IgD-negative memory B cell (primary cell): ENCODE measurements around the gene TPGS1. TPM values are rescaled to one million over a fixed set of nuclear protein-coding genes. Genes with fewer than 3 reads are reported as not detected.

Experiments used
- H3K27ac Mint-ChIP-seq, 3 donors: one replicate each; pipeline ENCODE4 v1.8.0; 2020 to 2022; ENCODE audit warnings: mild to moderate bottlenecking in 3 of 3, mixed read lengths in 3 of 3, moderate library complexity in 1 of 3
- H3K27me3 Mint-ChIP-seq: one replicate; pipeline ENCODE4 v1.8.0; 2021; ENCODE audit warnings: mixed read lengths
- H3K36me3 Mint-ChIP-seq: one replicate; pipeline ENCODE4 v1.8.0; 2020; ENCODE audit warnings: mild to moderate bottlenecking, mixed read lengths
- H3K4me1 Mint-ChIP-seq, 3 donors: one replicate each; pipeline ENCODE4 v1.8.0; 2020 to 2022; ENCODE audit warnings: mixed read lengths in 3 of 3, mild to moderate bottlenecking in 1 of 3
- H3K4me3 Mint-ChIP-seq, 4 donors: one replicate each; pipeline ENCODE4 v1.8.0; 2020 to 2022; ENCODE audit warnings: mild to moderate bottlenecking in 4 of 4, mixed read lengths in 4 of 4, moderate library complexity in 3 of 4
- H3K9me3 Mint-ChIP-seq, 3 donors: one replicate each; pipeline ENCODE4 v1.8.0; 2020 to 2021; ENCODE audit warnings: mixed read lengths in 3 of 3, mild to moderate bottlenecking in 1 of 3
- polyA plus RNA-seq: library from polyadenylated mRNA; unstranded; fragments of 300-500 nt; fragmentation: Illumina TruSeq; gene quantifications from one replicate; pipeline ENCODE4 v1.2.3, GENCODE V29; 2021

Gene TPGS1
- polyA plus RNA-seq, 1 donor from 2014 or later: 13.8 TPM

DNA sequence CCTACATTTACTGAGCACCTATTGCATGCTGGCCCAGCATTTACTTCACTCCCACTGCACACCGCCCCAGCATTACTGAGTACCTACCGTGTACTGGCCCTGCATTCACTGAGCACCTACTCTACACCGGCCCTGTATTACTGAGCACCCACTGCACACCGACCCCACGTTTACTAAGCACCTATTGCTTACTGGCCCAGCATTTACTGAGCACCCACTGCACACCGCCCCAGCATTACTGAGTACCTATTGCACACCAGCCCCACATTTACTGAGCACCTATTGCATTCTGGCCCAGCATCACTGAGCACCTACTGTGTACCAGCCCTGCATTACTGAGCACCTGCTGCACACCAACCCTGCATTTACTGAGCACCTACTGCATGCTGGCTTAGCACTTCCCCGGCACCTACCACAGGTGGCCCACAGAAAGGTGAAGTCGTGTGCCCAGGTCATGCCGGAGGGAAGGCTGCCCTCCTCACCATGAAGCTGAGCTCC is 6.9 kb downstream of the TPGS1 start:
- H3K4me3 Mint-ChIP-seq: peak overlapping the region in 1 of 4 donors; percentile 33
- no peaks in the 10 kb centered on the region for H3K9me3 Mint-ChIP-seq
- peaks cover 12 to 18% (median 14%) of the 10 kb centered on the region in 3 donors for H3K4me1 Mint-ChIP-seq
- H3K27ac Mint-ChIP-seq: no peak overlapping the region
- peaks cover 2% of the 10 kb centered on the region for H3K36me3 Mint-ChIP-seq
- H3K27me3 Mint-ChIP-seq: no peaks in the 10 kb centered on the region

DNA sequence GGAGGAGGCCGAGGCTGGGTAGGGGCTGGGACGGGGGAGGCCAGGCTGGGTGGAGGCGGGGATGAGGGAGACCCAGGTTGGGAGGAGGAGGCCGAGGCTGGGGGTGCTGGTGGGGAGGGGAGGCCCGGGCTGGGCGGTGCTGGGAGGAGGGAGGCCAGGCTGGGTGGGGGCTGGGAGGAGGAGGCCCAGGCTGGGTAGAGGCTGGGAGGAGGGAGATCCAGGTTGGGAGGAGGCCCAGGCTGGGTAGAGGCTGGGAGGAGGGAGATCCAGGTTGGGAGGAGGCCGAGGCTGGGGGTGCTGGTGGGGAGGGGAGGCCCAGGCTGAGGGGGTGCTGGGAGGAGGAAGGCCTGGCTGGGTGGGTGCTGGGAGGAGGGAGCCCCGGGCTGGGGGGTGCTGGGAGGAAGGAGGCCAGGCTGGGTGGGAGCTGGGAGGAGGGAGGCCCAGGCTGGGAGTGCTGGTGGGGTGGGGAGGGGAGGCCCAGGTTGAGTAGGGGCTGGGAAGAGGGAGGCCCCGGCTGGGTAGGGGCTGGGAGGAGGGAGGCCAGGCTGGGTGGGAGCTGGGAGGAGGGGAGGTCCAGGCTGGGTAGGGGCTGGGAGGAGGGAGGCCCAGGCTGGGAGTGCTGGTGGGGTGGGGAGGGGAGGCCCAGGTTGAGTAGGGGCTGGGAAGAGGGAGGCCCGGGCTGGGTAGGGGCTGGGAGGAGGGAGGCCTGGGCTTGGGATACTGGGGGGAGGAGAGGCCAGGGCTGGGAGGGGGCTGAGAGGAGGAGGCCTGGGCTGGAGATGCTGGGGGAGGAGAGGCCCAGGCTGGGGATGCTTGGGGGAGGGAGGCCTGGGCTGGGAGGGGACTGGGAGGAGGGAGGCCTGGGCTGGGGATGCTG is 10.7 kb downstream of the TPGS1 start:
- Mint-ChIP-seq H3K9me3 (no peaks in the 10 kb centered on the region), H3K27ac (no peak overlapping the region), H3K4me1 (peaks cover 0 to 5% (median 4%) of the 10 kb centered on the region in 3 donors), H3K36me3 (no peaks in the 10 kb centered on the region), H3K4me3 (no peak overlapping the region), H3K27me3 (no peaks in the 10 kb centered on the region)

DNA sequence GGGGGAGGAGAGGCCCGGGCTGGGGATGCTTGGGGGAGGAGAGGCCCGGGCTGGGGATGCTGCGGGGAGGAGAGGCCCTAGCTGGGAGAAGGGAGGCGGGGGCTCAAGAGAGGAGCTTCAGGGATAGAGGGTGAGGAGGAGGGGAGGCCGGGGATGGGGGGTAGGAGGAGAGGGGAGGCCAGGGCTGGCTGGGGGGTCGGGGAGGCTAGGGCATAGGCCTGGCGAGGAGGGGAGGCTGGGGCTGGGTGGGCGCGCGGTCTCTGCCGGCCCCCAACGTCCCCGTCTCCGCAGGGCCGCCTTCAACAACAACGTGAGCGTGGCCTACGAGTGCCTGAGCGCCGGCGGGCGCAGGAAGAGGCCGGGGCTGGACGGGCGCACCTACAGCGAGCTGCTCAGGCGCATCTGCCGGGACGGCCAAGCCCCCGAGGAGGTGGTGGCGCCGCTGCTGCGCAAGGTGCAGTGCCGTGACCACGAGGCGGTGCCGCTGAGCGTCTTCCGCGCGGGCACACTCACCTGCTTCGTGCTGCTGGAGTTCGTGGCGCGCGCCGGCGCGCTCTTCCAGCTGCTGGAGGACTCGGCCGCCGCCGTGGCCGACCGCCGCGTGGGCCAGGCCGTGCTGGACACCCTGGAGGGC is 11.4 kb downstream of the TPGS1 start:
- H3K27me3 Mint-ChIP-seq: no peaks in the 10 kb centered on the region
- H3K4me3 Mint-ChIP-seq: no peak overlapping the region
- H3K9me3 Mint-ChIP-seq: no peaks in the 10 kb centered on the region
- H3K36me3 Mint-ChIP-seq: no peaks in the 10 kb centered on the region
- H3K4me1 Mint-ChIP-seq: peaks cover 0 to 5% (median 4%) of the 10 kb centered on the region in 3 donors
- H3K27ac Mint-ChIP-seq: no peak overlapping the region

DNA sequence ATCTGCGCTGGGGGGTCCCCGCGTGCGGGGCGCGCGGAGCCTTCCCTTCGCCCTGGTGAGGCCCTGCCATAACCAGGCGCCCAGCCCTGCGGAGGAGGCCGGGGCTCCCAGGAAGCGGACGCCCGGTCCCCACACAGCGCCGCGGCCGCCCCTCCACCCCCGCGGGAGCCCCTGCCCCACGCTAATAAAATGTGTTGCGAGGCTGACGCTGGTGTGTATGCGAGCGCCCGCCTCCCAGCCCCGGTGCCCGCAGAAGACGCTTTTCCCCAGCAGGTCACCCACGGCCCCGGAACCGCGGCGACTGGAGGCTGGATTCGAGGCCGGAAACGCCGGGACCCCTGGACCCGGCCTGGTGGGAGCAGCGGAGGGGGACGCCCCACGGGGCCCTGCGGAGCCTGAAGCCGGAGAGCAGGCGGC is 12.2 kb downstream of the TPGS1 start:
- Mint-ChIP-seq H3K27ac (no peak overlapping the region), H3K27me3 (no peaks in the 10 kb centered on the region), H3K4me3 (no peak overlapping the region), H3K9me3 (no peaks in the 10 kb centered on the region), H3K36me3 (no peaks in the 10 kb centered on the region), H3K4me1 (peaks cover 0 to 4% (median 0%) of the 10 kb centered on the region in 3 donors)

DNA sequence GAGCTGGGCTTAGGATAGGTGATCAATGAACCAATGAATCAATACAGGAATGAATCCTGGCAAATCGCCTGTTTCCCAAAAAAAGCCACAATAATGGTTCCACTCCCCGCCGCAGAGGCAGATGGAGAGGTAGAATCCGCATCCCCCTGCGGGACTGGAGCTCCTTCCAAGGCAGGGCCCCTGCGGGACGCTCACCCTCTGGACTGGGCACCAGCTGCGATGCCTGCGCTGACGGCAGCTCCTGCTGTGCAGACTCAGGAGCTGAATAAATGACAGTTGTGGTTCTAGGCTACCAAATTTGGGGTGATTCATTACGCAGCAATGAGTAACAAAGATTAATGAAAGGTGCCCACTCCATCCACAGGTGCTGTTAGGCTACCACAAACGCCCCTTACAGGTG is 15.4 kb downstream of the TPGS1 start:
- H3K27me3 Mint-ChIP-seq: peaks cover 5% of the 10 kb centered on the region
- no peaks in the 10 kb centered on the region for H3K9me3 Mint-ChIP-seq
- no peaks in the 10 kb centered on the region for H3K36me3 Mint-ChIP-seq
- no peak overlapping the region for H3K27ac Mint-ChIP-seq
- H3K4me1 Mint-ChIP-seq: peaks cover 0 to 2% (median 1%) of the 10 kb centered on the region in 3 donors
- H3K4me3 Mint-ChIP-seq: no peak overlapping the region

DNA sequence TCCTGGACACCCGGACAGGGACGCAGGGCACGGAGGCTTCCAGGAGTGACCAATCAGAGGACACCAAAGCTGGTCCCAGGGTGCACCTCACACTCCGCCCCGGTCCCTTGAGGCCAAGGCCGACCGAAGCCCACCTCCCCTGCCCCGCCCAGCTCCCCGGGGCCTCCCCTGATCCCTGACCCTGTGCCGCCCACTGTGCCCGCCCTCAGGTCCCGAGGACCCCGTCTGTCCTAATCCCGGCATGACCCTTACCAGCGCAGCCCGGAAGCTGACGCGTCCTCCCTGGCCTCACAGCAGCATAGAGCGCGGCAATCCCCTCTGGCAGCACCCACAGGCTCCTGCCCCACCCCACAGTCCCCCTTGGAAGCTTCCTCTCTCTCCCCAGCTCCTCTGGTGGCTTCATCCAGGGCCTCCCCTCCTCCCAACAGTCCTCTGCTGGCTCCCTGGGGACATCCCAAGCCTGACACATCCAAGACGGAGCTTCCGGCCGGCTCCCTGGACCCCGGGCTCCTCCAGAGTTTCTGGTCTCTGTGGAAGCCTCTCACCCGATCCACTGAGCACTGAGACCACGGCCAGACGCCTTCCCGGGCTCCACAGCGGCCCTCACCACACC is 16.9 kb downstream of the TPGS1 start:
- H3K27me3 Mint-ChIP-seq: peaks cover 5% of the 10 kb centered on the region
- H3K36me3 Mint-ChIP-seq: no peaks in the 10 kb centered on the region
- no peaks in the 10 kb centered on the region for H3K9me3 Mint-ChIP-seq
- peak overlapping the region in 1 of 3 donors; percentile 76 for H3K27ac Mint-ChIP-seq
- no peak overlapping the region for H3K4me3 Mint-ChIP-seq
- H3K4me1 Mint-ChIP-seq: peaks cover 1 to 4% (median 2%) of the 10 kb centered on the region in 3 donors

DNA sequence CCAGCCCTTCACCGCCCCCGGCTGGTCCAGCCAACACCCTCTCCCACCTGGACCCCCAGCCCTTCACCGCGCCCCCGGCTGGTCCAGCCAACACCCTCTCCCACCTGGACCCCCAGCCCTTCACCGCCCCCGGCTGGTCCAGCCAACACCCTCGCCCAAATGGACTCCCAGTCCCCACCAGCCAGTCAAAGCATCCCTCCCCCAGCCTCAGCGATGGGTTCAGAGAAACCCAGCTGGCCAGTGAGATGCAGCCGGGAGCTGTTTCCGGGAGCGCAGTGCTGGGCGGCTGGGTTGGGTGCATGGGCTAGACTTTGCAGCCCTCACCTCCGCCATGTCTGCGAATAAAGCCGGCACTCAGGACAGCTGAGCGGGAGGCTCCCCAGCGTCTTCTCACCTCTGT is 17.7 kb downstream of the TPGS1 start:
- Mint-ChIP-seq H3K27ac (no peak overlapping the region), H3K9me3 (no peaks in the 10 kb centered on the region), H3K4me1 (peaks cover 1 to 4% (median 2%) of the 10 kb centered on the region in 3 donors), H3K36me3 (no peaks in the 10 kb centered on the region), H3K4me3 (no peak overlapping the region), H3K27me3 (peaks cover 5% of the 10 kb centered on the region)

DNA sequence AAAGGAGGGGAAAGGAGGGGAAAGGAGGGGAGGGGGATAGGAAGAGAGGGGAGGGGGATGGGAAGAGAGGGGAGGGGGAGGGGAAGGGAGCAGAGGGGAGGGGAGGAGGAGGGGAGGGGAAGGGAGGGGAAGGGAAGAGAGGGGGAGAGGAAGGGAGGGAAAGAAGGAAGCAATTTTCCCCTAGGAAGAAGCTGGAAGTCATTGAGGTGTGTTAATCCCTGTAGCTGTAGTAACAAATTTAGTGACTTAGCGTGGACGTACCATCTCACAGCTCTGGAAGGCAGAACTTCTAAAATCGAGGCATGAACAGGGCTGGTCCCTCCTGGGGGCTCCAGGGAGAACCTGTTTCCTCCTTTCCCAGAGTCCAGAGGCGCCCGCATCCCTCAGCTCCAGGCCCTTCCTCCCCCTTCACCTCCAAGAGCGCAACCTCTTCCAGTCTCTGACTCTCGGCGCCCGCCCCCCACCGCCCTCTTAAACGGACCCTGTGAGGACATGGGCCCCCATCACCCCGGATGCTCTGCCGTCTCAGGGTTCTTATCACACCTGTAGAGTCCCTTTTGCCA is 18.6 kb downstream of the TPGS1 start:
- Mint-ChIP-seq H3K9me3 (no peaks in the 10 kb centered on the region), H3K36me3 (no peaks in the 10 kb centered on the region), H3K27me3 (peaks cover 5% of the 10 kb centered on the region), H3K4me3 (no peak overlapping the region), H3K4me1 (peaks cover 1 to 4% (median 2%) of the 10 kb centered on the region in 3 donors), H3K27ac (no peak overlapping the region)

DNA sequence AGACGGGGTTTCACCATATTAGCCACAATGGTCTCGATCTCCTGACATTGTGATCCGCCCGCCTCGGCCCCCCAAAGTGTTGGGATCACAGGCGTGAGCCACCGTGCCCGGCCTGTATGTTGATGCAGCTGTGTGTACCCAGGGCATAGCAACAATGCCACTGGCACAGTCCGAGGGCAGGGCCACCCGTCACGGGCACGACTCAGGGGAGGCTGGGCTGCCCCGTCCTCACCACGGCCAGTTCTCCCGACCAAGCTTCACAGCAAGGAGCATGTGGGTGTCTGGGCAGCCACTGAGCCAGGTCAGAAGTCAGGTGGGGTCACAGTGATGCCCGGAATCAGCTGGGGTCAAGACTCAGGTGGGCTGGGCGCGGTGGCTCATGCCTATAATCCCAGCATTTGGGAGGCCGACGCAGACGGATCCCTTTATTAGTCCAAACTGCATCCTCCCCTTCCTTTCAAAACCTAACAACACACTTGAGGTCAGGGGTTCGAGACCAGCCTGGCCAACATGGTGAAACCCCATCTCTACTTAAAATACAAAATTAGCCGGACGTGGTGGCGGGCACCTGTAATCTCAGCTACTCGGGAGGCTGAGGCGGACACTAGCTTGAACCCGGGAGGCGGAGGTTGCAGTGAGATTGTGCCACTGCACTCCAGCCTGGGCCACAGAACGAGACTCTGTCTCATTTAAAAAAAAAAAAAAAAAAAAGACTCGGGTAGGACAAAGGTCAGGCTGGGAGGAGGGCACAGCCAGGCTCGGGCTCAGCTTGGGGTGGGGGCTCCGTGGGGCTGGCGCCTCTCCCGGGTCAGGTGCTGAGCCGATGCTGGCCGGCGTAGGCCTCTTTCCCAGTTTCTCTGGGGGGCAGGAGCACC is 23.1 kb downstream of the TPGS1 start:
- H3K9me3 Mint-ChIP-seq: no peaks in the 10 kb centered on the region
- H3K4me1 Mint-ChIP-seq: peaks cover 5 to 9% (median 7%) of the 10 kb centered on the region in 3 donors
- peak overlapping the region; percentile 82 to 90 (median 86) for H3K4me3 Mint-ChIP-seq
- H3K27me3 Mint-ChIP-seq: peaks cover 3% of the 10 kb centered on the region
- peak overlapping the region; percentile 69 to 88 (median 76) for H3K27ac Mint-ChIP-seq
- H3K36me3 Mint-ChIP-seq: peaks cover 2% of the 10 kb centered on the region

DNA sequence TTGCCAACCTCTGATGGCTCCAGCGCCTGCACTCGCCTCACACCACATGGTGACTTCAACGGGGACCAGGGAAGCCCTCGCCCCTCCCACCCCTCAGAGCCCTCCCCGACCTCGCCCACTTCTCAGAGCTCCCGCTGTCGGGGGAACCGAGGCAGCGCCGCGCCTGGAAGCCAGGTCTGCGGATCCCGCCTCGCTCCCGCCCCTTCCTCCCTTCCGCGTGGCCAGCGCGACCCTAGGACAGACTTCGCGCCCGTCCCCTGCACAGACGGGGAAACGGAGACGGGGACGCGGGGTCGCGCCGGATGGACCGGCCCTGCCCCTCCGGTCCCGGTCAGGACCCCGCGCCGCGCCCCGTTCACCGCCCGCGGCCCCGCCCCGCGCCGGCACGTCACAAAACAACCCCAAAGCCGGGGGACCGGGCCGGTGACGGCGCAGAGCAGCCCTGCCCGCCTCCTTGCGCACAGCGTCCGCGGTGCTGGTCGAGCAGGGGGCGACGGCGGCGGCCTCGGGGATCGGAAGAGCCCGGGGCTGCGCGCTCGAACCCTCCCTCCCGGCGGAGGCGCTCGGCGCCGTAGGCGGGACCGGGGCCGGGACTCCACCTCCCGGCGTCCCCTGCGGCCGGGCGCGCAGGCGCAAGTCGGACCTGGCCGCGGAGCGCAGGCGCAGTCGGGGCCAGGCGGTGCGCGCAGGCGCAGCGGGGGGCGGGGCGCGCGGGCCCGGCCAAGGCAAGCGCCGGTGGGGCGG is 23.9 kb downstream of the TPGS1 start:
- Mint-ChIP-seq H3K27me3 (peaks cover 2% of the 10 kb centered on the region), H3K36me3 (peaks cover 2% of the 10 kb centered on the region), H3K4me3 (peak overlapping the region; percentile 82 to 90 (median 86)), H3K4me1 (peaks cover 5 to 9% (median 7%) of the 10 kb centered on the region in 3 donors), H3K27ac (peak overlapping the region; percentile 67 to 88 (median 76)), H3K9me3 (no peaks in the 10 kb centered on the region)

DNA sequence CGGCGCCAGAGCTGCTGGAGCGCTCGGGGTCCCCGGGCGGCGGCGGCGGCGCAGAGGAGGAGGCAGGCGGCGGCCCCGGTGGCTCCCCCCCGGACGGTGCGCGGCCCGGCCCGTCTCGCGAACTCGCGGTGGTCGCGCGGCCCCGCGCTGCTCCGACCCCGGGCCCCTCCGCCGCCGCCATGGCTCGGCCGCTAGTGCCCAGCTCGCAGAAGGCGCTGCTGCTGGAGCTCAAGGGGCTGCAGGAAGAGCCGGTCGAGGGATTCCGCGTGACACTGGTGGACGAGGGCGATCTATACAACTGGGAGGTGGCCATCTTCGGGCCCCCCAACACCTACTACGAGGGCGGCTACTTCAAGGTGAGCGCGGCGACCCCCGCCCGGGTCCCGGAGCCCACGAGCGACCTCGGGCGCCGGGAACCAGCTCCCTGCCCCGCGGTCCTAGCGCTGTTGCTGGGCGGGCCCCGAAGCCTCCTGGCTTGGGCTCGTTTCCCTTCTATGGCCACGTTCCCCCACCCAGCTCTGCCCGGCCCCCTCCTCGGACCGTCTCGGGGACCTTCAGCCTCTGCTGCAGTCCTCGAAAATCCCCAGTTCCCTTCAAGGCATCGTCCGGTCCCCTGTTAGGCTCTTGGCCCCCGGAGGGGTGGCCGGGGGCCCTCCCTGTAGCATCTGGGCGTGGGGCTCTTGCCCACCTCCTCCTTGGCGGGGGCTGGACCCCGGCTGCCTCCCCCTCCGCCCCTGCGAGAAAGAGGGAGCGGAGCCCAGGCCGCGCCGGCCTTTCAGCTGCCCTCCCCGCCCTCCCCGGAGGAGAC is 24.7 kb downstream of the TPGS1 start, which contains the start of gene CDC34:
Gene CDC34 (plus strand): TSS at position 8 of the 808 bp plus-strand sequence. CDS start 172 bp downstream, at position 180.
- Mint-ChIP-seq H3K27ac (peak within 1 kb of the TSS; percentile 67 to 88 (median 76)), H3K4me3 (peak within 1 kb of the TSS; percentile 87 to 94 (median 91)), H3K27me3 (no peaks in the 10 kb centered on the region), H3K9me3 (no peaks in the 10 kb centered on the region), H3K36me3 (peaks cover 2% of the 10 kb centered on the region), H3K4me1 (peaks cover 5 to 9% (median 7%) of the 10 kb centered on the region in 3 donors)

DNA sequence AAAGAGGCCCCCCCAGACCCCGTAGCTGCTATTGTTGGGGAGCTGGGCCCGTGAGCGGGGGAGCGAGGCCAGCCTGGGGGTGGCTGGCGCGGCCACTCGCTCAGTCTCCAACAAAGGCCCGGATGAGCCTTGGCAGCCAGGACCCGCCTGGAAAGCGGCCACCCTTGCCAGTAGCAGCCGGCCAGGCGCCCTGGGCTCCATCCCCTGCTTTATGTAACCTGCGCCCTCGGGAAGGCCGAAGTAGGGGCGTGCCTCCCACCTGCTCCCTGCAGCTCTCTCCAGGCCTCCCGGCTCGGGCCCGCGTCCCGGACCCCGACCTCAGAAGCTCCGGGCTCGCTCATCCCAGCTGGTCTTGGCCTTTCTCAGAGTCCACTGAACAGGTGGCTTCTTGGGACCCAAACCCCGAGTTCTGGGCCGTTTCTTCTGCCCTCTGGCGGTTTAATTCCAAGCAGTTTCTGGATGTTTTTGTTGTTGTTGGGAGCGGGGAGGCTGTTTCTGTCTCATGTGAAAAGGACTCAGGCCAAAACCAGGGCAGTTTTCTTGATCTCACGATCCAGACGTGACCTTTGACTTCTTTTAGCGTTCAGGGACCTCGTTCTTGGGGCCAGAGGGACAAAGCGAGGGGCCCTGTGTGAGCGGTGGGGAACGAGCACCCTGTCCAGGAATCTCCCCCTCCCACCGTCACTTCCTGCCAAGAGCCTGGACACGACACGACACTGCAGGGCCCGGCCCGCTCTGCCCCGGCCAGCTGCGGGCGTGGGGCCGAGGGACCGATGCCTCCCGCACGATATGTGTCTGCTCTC is 25.5 kb downstream of the TPGS1 start:
- Mint-ChIP-seq H3K4me3 (peak overlapping the region; percentile 87 to 94 (median 91)), H3K27ac (peak overlapping the region in 2 of 3 donors; percentile 27 to 82)

More for the DNA sequence above, 25.5 kb downstream of the TPGS1 start:
- peaks cover 5 to 9% (median 7%) of the 10 kb centered on the region in 3 donors for H3K4me1 Mint-ChIP-seq
- H3K27me3 Mint-ChIP-seq: no peaks in the 10 kb centered on the region
- peaks cover 2% of the 10 kb centered on the region for H3K36me3 Mint-ChIP-seq
- no peaks in the 10 kb centered on the region for H3K9me3 Mint-ChIP-seq
